GM21515 (cell line): ENCODE results near the gene H3-3A.

Experiments used
- ATAC-seq: cut with Tn5 transposase; IDR thresholded peaks from one replicate; pipeline ENCODE4 v1.9.1; 2021; ENCODE audit not compliant: unreplicated experiment

Gene H3-3A

DNA sequence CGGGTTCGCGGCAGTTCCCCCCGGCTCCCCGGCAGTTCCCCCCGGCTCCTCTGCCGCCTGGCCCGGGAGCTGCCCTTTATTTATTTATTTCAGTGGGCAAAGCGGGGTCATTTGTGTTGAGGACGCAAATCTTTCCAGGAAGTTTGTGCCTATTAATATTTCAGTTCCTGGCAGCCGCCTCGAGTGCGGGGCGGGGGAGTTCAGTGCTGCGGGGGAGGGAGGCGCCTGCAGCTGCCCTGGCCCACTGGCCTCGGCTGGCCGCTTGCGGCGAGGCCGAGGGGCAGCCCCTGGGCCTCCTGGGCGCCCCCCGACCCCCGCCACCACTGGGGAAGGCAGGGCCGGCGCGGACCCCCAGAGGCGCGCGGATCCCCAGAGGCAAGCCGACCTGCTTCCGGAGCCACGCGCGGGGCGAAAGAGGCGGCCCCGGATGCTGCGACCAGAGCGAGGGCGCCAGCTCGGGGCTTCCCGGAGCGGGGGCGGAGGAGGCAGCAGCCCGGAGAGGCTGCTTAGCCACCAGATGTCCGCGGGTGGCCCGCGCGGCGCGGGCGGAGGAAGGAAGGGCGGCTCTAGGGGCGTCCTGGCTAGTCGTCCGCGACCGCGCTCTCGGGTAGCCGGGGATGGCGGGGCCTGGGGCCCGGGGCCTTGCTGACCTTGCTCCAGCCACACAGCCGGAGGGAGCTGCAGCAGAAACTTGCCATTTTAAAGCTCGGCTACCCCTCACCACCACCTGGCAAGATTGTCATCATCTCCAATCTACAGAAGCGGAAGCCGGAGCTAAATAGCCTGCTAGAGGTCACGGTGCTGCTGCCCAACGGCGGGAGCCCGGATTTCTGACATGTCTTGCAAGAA, 48.0 kb downstream of the H3-3A start:
- peak; percentile 78 for ATAC-seq

- no peak for ATAC-seq
These were observed 48.8 kb downstream of the H3-3A start for GRCh38 chr1:226111098-226111882.

- no peak for ATAC-seq
These were observed 49.4 kb downstream of the H3-3A start for GRCh38 chr1:226111883-226112261.

DNA sequence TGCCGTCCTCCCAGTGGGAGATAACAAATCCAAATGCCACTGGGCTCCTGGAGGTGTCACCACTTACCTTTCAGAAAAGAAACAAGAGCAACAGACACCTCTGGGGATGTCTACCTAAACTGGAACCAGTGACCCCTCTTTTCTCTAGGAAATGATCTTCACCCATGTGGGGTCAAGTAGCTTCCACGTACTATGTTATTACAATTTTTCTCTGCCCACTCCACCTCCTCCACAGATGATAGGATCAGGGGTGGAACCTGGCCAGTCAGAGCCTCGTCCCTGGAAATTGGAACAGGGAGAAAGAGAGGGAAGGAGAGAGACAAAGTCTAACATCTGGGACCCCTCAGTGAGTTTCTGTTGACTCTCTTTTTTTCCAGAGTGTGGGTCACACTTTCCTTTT, 50.1 kb downstream of the H3-3A start:
- ATAC-seq = no peak

GRCh38 chr1:226116673-226117072, 54.2 kb downstream of the H3-3A start:
- ATAC-seq = no peak

DNA sequence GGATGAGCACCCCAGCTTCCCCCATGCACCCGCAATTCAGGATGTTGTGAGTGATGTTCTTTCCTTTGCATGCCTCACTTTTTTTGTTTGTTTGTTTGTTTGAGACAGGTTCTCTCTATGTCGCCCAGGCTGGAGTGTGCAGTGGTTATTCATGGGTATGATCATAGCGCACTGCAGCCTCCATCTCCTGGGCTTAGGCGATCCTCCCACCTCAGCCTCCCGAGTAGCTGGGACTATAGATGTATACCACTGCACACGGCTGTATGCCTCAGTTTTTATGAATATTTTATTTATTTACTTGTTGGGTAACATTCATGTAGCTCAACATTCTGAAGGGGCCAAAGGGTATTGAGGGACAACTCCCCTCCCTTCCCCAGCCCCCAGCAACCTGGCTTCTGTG, 54.8 kb downstream of the H3-3A start:
- no peak for ATAC-seq

GRCh38 chr1:226118357-226118756, 55.8 kb downstream of the H3-3A start:
- ATAC-seq = no peak

DNA sequence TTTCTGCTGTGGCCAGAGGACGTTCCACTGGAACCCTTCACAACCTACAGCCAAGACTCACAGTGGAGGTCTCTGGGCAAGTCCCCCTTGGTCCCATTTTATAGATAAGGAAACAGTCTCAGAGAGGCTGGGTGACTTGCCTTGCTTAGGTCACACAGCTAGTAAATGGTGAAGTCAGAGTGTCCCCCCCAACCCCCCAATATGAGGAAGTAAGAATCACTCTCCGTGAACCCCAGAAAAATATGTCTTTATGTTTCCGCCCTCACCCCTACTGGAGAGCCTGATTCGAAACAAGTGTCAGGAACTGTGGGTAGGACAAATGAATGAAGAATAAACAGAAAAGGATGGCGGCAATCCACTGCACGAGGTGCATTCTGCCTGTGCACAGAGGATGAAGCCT, 56.7 kb downstream of the H3-3A start:
- no peak for ATAC-seq

DNA sequence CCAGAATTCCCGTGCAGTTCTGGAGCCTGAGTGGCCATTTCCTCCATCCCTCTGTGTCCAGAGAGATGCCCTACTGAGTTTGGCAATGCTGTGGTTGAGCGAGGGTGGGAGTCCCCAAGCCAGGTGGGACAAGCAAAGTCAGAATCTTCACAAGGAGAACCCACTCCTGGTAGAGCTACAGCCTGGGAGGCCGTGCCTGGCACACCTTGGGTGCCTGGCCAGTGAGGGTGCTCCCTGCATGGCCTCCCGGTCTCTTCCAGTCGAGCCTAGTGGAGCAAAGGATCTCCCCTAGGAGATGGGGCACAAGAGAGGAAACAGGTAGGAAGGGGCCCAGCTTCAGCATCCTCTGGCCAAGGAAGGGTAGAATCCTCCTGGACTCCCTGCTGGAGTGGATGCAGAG, 57.9 kb downstream of the H3-3A start:
- no peak for ATAC-seq

- no peak for ATAC-seq
These were observed 58.6 kb downstream of the H3-3A start for GRCh38 chr1:226121049-226121586.
